Naive thymus-derived CD8-positive, alpha-beta T cell (primary cell): Measurements from ENCODE around the gene PRRX2. TPM values are rescaled to one million over a fixed set of nuclear protein-coding genes. Genes with fewer than 3 reads are reported as not detected.

Experiments
- ATAC-seq, 2 donors: fragments of 150-1000 bp; cut with Tn5 transposase in 1 of 2; sonication (Bioruptor Pico), chemical (Tn5 transposase) in 1 of 2; 1 replicate in 1 of 2; 2 replicates in 1 of 2; pipeline ENCODE4 v1.10.0; 2021; ENCODE audit warnings: mild to moderate bottlenecking in 2 of 2, moderate library complexity in 2 of 2
- POLR2A ChIA-PET: fragments of 350-600 bp; sonication (Branson Sonifier 250); formaldehyde crosslinking; loops from one replicate; lab custom pipeline; 2021; ENCODE audit warnings: antibody characterized with exemption; lab: Charles Lee
- DNase-seq, 10 donors: peaks; one replicate each; pipeline versions ENCODE4 v3.0.0 to v3.0.0-alpha.2; 2020 to 2022
- H3K27ac Mint-ChIP-seq, 10 donors: one replicate each; pipeline ENCODE4 v1.8.0; 2020 to 2022; ENCODE audit warnings: mild to moderate bottlenecking in 10 of 10, mixed read lengths in 10 of 10, moderate library complexity in 4 of 10, inconsistent platforms in 1 of 10
- H3K27me3 Mint-ChIP-seq, 5 donors: one replicate each; pipeline ENCODE4 v1.8.0; 2021 to 2022; ENCODE audit warnings: mixed read lengths in 5 of 5
- H3K36me3 Mint-ChIP-seq, 3 donors: one replicate each; pipeline ENCODE4 v1.8.0; 2020 to 2022; ENCODE audit warnings: mixed read lengths in 3 of 3, mild to moderate bottlenecking in 2 of 3, inconsistent platforms in 1 of 3
- H3K4me1 Mint-ChIP-seq, 4 donors: one replicate each; pipeline ENCODE4 v1.8.0; 2021 to 2022; ENCODE audit warnings: mixed read lengths in 4 of 4
- H3K4me3 Mint-ChIP-seq, 10 donors: one replicate each; pipeline ENCODE4 v1.8.0; 2020 to 2022; ENCODE audit warnings: mild to moderate bottlenecking in 10 of 10, mixed read lengths in 10 of 10, moderate library complexity in 6 of 10, inconsistent platforms in 1 of 10
- H3K9me3 Mint-ChIP-seq, 9 donors: one replicate each; pipeline ENCODE4 v1.8.0; 2020 to 2022; ENCODE audit warnings: mixed read lengths in 9 of 9, mild to moderate bottlenecking in 3 of 9, inconsistent platforms in 1 of 9, moderate library complexity in 1 of 9
- polyA plus RNA-seq, 3 donors: library from polyadenylated mRNA; unstranded; fragments of 300-500 nt; fragmentation: Illumina TruSeq; gene quantifications; one replicate each; pipeline ENCODE4 v1.2.3, GENCODE V29; 2021
- total RNA-seq, 8 experiments: library from RNA in 2 of 8; stranded (reverse) in 2 of 8; gene quantifications; one replicate each; pipeline ENCODE4 v1.2.3 and lab custom pipeline; 2021 to 2026

PRRX2 gene
- total and polyA plus RNA-seq, 5 experiments from 2014 or later: not detected

DNA sequence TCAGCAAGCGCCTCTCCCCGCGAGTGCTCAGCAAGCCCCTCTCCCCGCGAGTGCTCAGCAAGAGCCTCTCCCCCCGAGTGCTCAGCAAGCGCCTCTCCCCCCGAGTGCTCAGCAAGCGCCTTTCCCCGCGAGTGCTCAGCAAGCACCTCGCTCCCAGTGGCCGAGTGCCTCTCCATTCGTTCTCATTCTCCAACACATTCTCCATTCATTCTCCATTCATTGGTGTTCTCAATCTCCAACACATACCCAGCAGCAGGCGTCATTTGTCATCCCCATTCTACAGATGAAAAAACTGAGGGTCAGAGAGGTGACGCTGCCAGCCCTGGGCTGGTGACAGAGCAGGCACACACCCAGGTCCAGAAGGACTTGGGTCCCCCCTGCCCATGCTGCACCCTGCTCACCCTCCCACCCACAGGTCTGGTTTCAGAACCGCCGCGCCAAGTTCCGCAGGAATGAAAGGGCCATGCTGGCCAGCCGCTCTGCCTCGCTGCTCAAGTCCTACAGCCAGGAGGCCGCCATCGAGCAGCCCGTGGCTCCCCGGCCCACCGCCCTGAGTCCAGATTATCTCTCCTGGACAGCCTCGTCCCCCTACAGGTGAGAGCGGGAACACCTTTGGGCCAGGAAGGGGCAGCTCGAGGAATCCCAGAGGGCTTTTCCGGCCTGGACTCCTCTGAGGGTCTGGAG lies 54.9 kb downstream of the PRRX2 start:
- Mint-ChIP-seq H3K4me1 (no peaks in the 10 kb centered on the region), H3K27ac (no peak overlapping the region), H3K4me3 (no peak overlapping the region), H3K9me3 (no peaks in the 10 kb centered on the region), H3K36me3 (no peaks in the 10 kb centered on the region), H3K27me3 (peaks cover 7 to 31% (median 18%) of the 10 kb centered on the region in 5 donors)
- DNase-seq (no peak), ATAC-seq (no peak)
- POLR2A ChIA-PET: no interaction called here

- POLR2A ChIA-PET: no interaction called here
- H3K9me3 Mint-ChIP-seq: no peaks in the 10 kb centered on the region
- H3K4me3 Mint-ChIP-seq: no peak overlapping the region
- DNase-seq: no peak
- H3K27ac Mint-ChIP-seq: no peak overlapping the region
- H3K36me3 Mint-ChIP-seq: no peaks in the 10 kb centered on the region
- no peak for ATAC-seq
- H3K27me3 Mint-ChIP-seq: peaks cover 5 to 28% (median 12%) of the 10 kb centered on the region in 5 donors
- H3K4me1 Mint-ChIP-seq: no peaks in the 10 kb centered on the region
These were observed 55.6 kb downstream of the PRRX2 start for GRCh38 chr9:129720865-129721545.

DNA sequence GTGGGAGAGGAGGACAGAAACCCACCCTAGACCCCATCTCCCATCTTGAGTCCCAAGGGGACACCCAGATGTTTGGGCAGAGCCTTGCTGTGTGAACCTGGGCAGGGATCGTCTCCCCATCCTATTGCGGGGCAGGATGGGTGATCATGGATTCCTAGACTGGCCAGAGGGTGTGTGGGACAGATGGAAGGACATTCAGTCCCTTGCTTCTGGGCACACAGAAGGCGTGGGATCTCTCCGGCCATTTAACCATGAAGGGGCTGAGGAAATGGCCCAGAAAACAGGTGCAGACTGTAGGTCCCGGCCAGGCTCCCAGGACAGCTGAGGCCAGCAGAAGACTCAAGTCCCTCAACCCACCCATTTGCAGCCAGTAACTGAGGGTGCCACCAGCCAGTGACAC lies 57.5 kb downstream of the PRRX2 start:
- Mint-ChIP-seq H3K9me3 (no peaks in the 10 kb centered on the region), H3K27ac (no peak overlapping the region), H3K36me3 (no peaks in the 10 kb centered on the region), H3K27me3 (peaks cover 4 to 23% (median 10%) of the 10 kb centered on the region in 5 donors), H3K4me1 (peaks cover 2 to 5% (median 2%) of the 10 kb centered on the region in 4 donors), H3K4me3 (no peak overlapping the region)
- DNase-seq: no peak
- no peak for ATAC-seq
- POLR2A ChIA-PET: interaction anchor here (0.5 kb wide), 1 partner anchor 24 kb away, joined by 4 read pairs; no protein-coding TSS in a partner anchor

DNA sequence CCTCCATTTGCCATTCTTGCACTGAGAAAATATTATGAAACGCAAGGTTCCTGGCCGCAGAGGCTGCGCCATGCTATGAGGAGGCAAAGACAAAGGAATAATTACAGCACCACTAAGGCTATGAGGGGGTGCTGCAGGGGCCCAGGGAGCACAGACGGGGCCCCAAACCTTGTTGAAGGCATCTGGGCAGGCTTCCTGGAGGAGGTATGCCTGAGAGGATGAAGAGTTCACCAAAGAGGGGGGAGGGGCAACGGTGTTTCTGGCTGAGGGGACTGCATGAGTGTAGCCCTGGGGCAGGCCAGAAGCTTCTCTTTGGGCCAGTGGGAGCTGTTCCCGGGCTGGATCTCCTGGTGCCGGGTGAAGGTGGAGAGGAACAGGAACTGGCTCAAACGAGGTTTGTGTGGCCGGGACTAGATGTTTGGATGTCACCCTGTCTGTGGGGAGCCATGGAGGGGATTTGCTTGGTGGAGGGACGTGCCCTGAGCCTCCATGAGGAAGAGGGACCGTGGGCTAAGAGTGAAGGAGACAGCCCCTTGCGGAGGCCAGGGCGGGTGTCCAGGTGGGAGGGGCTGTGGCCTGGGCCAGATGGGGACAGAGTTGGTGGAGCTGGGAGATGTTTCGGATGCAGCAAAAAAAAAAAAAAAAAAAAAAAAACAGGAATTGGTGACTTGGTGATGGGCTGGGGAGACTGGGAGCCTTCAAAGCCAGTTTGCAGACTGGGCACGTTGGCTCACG lies 59.2 kb downstream of the PRRX2 start:
- POLR2A ChIA-PET: interaction anchor here (0.6 kb wide), 2 partner anchors 13 to 35 kb away, joined by 3 read pairs; no protein-coding TSS in a partner anchor
- Mint-ChIP-seq H3K27ac (peak overlapping the region in 1 of 10 donors; percentile 24), H3K27me3 (peaks cover 7 to 23% (median 10%) of the 10 kb centered on the region in 5 donors), H3K9me3 (no peaks in the 10 kb centered on the region), H3K4me3 (no peak overlapping the region), H3K4me1 (peaks cover 2 to 5% (median 2%) of the 10 kb centered on the region in 4 donors), H3K36me3 (no peaks in the 10 kb centered on the region)
- DNase-seq (no peak), ATAC-seq (no peak)

GRCh38 chr9:129725795-129726251 lies 60.4 kb downstream of the PRRX2 start:
- H3K27me3 Mint-ChIP-seq: peaks cover 5 to 19% (median 7%) of the 10 kb centered on the region in 5 donors
- POLR2A ChIA-PET: no interaction called here
- DNase-seq (no peak), ATAC-seq (no peak)
- no peaks in the 10 kb centered on the region for H3K9me3 Mint-ChIP-seq
- no peak overlapping the region for H3K27ac Mint-ChIP-seq
- H3K36me3 Mint-ChIP-seq: no peaks in the 10 kb centered on the region
- H3K4me3 Mint-ChIP-seq: no peak overlapping the region
- H3K4me1 Mint-ChIP-seq: peaks cover 2 to 5% (median 2%) of the 10 kb centered on the region in 4 donors

GRCh38 chr9:129726322-129727160 lies 61.1 kb downstream of the PRRX2 start:
- ATAC-seq (peak; percentile 88 to 96), DNase-seq (peak in 9 of 10 donors; percentile 26 to 64 (median 57))
- Mint-ChIP-seq H3K4me1 (peaks cover 2 to 5% (median 2%) of the 10 kb centered on the region in 4 donors), H3K9me3 (no peaks in the 10 kb centered on the region), H3K36me3 (no peaks in the 10 kb centered on the region), H3K4me3 (peak overlapping the region in 7 of 10 donors; percentile 9 to 59 (median 55)), H3K27me3 (peaks cover 5 to 20% (median 7%) of the 10 kb centered on the region in 5 donors), H3K27ac (no peak overlapping the region)
- POLR2A ChIA-PET: interaction anchor here (0.6 to 1.2 kb wide), 4 partner anchors 11 to 1395 kb away, joined by 3 to 4 read pairs (median 4); partner anchors contain the start of gene PTGES

GRCh38 chr9:129728744-129729143 lies 63.3 kb downstream of the PRRX2 start:
- no peak for DNase-seq

GRCh38 chr9:129731477-129732085 lies 66.1 kb downstream of the PRRX2 start:
- no peak overlapping the region for H3K27ac Mint-ChIP-seq
- peaks cover 3 to 9% (median 4%) of the 10 kb centered on the region in 5 donors for H3K27me3 Mint-ChIP-seq
- H3K4me1 Mint-ChIP-seq: peaks cover 2 to 3% (median 2%) of the 10 kb centered on the region in 4 donors
- H3K36me3 Mint-ChIP-seq: no peaks in the 10 kb centered on the region
- ATAC-seq (no peak), DNase-seq (no peak)
- H3K9me3 Mint-ChIP-seq: no peaks in the 10 kb centered on the region
- POLR2A ChIA-PET: no interaction called here
- no peak overlapping the region for H3K4me3 Mint-ChIP-seq

More at GRCh38 chr9:129728744-129729143, 63.3 kb downstream of the PRRX2 start:
- Mint-ChIP-seq H3K4me1 (peaks cover 2 to 5% (median 2%) of the 10 kb centered on the region in 4 donors), H3K9me3 (no peaks in the 10 kb centered on the region), H3K27me3 (peaks cover 5 to 20% (median 9%) of the 10 kb centered on the region in 5 donors), H3K27ac (no peak overlapping the region), H3K36me3 (no peaks in the 10 kb centered on the region), H3K4me3 (no peak overlapping the region)
- POLR2A ChIA-PET: no interaction called here
- no peak for ATAC-seq

GRCh38 chr9:129732100-129732499 lies 66.7 kb downstream of the PRRX2 start:
- Mint-ChIP-seq H3K36me3 (no peaks in the 10 kb centered on the region), H3K27me3 (peaks cover 3 to 9% (median 4%) of the 10 kb centered on the region in 5 donors), H3K27ac (no peak overlapping the region), H3K4me3 (no peak overlapping the region), H3K9me3 (no peaks in the 10 kb centered on the region), H3K4me1 (peaks cover 0 to 3% (median 1%) of the 10 kb centered on the region in 4 donors)
- ATAC-seq (no peak), DNase-seq (no peak)
- POLR2A ChIA-PET: no interaction called here

DNA sequence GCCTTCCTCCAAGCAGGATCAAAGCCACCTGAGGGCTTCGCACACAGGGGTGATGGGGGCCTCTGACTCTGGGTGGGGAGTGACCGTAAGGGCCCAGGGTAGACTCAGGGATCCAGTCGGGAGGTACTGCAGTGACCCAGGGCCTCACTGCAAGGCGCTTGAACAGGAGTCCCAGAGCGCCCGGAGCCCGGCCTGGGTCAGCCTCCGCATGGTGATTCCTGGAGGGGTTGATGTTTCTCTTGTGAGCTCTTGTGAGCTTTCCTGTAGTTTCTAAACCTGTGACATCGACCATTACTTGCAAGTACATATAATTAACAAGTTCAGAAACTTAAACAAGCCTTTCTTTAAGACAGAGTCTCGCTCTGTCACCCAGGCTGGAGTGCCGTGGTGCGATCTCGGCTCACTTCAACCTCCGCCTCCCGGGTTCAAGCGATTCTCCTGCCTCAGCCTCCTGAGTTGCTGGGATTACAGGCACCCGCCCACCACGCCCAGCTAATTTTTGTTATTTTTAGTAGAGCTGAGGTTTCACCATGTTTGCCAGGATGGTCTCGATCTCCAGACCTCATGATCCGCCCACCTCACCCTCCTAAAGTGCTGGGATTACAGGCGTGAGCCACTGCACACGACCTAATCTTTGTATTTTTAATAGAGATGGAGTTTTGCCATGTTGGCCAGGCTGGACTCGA lies 67.6 kb downstream of the PRRX2 start:
- POLR2A ChIA-PET: no interaction called here
- DNase-seq: no peak

GRCh38 chr9:129733632-129733953 lies 68.1 kb downstream of the PRRX2 start:
- POLR2A ChIA-PET: no interaction called here
- no peak overlapping the region for H3K4me3 Mint-ChIP-seq
- H3K27ac Mint-ChIP-seq: peak overlapping the region in 2 of 10 donors; percentile 31 to 60
- H3K4me1 Mint-ChIP-seq: peaks cover 4 to 10% (median 10%) of the 10 kb centered on the region in 4 donors
- no peak for DNase-seq
- H3K27me3 Mint-ChIP-seq: peaks cover 2 to 9% (median 4%) of the 10 kb centered on the region in 5 donors
- no peaks in the 10 kb centered on the region for H3K9me3 Mint-ChIP-seq
- ATAC-seq: no peak
- no peaks in the 10 kb centered on the region for H3K36me3 Mint-ChIP-seq

More for the DNA sequence above, 67.6 kb downstream of the PRRX2 start:
- Mint-ChIP-seq H3K9me3 (no peaks in the 10 kb centered on the region), H3K27ac (no peak overlapping the region), H3K4me1 (peaks cover 3 to 9% (median 7%) of the 10 kb centered on the region in 4 donors), H3K27me3 (peaks cover 2 to 9% (median 4%) of the 10 kb centered on the region in 5 donors), H3K36me3 (no peaks in the 10 kb centered on the region), H3K4me3 (no peak overlapping the region)
- ATAC-seq: no peak
